HCT116 (cell line): ENCODE data around the gene SLC25A47.

Experiments used
- EGR1 ChIP-seq: IDR thresholded peaks from 2 replicates; pipeline ENCODE4 v1.6.1; 2012; ENCODE audit warnings: low read depth
- ELF1 ChIP-seq: IDR thresholded peaks from 2 replicates; pipeline ENCODE4 v1.6.1; 2012; ENCODE audit warnings: low read depth, borderline replicate concordance
- FOSL1 ChIP-seq: IDR thresholded peaks from 2 replicates; pipeline ENCODE4 v1.6.1; 2012; ENCODE audit warnings: low read depth
- JUND ChIP-seq: IDR thresholded peaks from 2 replicates; pipeline ENCODE4 v1.6.1; 2012
- POLR2A ChIP-seq: IDR thresholded peaks from 2 replicates; pipeline ENCODE4 v1.7.0; 2011; ENCODE audit warnings: borderline replicate concordance; ENCODE audit not compliant: insufficient read depth, insufficient read length; ENCODE audit errors: extremely low read depth
- POLR2AphosphoS5 ChIP-seq: IDR thresholded peaks from 2 replicates; pipeline ENCODE4 v1.6.1; 2011; ENCODE audit warnings: mild to moderate bottlenecking, low read depth, low read length, moderate library complexity
- RAD21 ChIP-seq: IDR thresholded peaks from 2 replicates; pipeline ENCODE4 v1.6.1; 2012; ENCODE audit warnings: low read depth, mild to moderate bottlenecking
- TCF7L2 ChIP-seq: IDR thresholded peaks from 2 replicates; pipeline ENCODE4 v1.7.0; 2011; ENCODE audit warnings: borderline replicate concordance, inconsistent platforms; ENCODE audit not compliant: insufficient read depth, insufficient read length; ENCODE audit errors: extremely low read depth
- YY1 ChIP-seq: IDR thresholded peaks from 2 replicates; pipeline ENCODE4 v1.6.1; 2011; ENCODE audit warnings: low read length, low read depth, moderate library complexity, mild to moderate bottlenecking; ENCODE audit not compliant: insufficient replicate concordance; ENCODE audit errors: extremely low read depth
- ZFX ChIP-seq: fragments of 450-650 bp; IDR thresholded peaks from 2 replicates; pipeline ENCODE4 v1.6.1; 2017
- ZNF274 ChIP-seq: fragments of 200-500 bp; sonication (Bioruptor generic); IDR thresholded peaks from 2 replicates; pipeline ENCODE4 v1.6.1; 2014; ENCODE audit warnings: mild to moderate bottlenecking, low read depth, low read length, inconsistent platforms
- TF ChIP-seq, protein P1 (sequence below), 3 experiments: fragments of 200-600 bp in 1 of 3; sonication (generic) in 1 of 3; IDR thresholded peaks in 2 of 3; conservative IDR thresholded peaks in 1 of 3; 2 replicates each; pipeline ENCODE4 v1.5.1; 2012 to 2017; ENCODE audit warnings: low read depth in 2 of 3, low read length in 2 of 3, antibody characterized with exemption in 1 of 3, borderline replicate concordance in 1 of 3, control low read depth in 1 of 3, mild to moderate bottlenecking in 1 of 3, mixed read lengths in 1 of 3, mixed run types in 1 of 3, moderate library complexity in 1 of 3; ENCODE audit not compliant: insufficient read depth in 1 of 3
- TF ChIP-seq, protein P2 (sequence below): IDR thresholded peaks from 2 replicates; pipeline ENCODE4 v1.6.1; 2012; ENCODE audit warnings: low read depth
- TF ChIP-seq, protein P3 (sequence below): IDR thresholded peaks from 2 replicates; pipeline ENCODE4 v1.6.1; 2012

DNA sequence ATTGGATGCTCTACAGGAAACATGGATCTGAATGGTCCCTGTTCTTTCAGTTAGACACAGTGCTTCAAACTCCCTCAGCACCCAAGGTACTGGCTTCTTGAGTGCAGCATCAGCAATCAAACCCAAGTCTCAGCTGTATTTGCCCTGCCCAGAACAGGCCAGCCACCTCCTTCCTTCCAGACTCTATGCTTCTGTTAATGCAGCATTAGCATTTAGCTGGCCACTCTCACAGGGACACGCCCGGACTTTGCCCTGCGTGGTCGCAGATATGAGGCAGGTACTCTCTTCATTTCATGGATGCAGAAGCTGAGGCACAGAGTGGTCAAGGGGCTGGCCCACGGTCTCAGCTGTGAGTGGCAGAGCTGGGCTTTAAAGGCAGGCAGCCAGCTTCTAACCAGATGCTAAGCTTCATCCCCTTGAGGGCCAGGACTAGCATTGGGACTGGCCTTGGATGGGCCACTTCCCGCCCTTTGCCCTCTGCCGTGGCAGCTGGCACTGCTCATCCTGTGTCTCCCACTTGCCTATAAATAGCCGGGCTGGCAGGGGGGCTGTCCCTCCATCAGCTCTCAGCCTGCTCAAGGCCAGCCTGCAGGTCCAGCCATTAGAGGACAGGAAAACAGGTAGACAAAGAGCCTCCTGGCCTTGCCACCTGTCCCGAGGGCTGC is 1.5 kb upstream of the SLC25A47 start:
- TF ChIP-seq ZFX = no peak
- TF ChIP-seq, protein P1, sequence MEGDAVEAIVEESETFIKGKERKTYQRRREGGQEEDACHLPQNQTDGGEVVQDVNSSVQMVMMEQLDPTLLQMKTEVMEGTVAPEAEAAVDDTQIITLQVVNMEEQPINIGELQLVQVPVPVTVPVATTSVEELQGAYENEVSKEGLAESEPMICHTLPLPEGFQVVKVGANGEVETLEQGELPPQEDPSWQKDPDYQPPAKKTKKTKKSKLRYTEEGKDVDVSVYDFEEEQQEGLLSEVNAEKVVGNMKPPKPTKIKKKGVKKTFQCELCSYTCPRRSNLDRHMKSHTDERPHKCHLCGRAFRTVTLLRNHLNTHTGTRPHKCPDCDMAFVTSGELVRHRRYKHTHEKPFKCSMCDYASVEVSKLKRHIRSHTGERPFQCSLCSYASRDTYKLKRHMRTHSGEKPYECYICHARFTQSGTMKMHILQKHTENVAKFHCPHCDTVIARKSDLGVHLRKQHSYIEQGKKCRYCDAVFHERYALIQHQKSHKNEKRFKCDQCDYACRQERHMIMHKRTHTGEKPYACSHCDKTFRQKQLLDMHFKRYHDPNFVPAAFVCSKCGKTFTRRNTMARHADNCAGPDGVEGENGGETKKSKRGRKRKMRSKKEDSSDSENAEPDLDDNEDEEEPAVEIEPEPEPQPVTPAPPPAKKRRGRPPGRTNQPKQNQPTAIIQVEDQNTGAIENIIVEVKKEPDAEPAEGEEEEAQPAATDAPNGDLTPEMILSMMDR (IDR thresholded peaks at IDR 0.05 in 2 of 3, conservative IDR thresholded peaks at IDR 0.05 in 1 of 3; ENCODE audit: borderline replicate concordance in 1 of 3, insufficient read depth in 1 of 3, low read depth in 2 of 3, low read length in 2 of 3) = no peak
- no peak for TF ChIP-seq POLR2AphosphoS5
- TF ChIP-seq FOSL1 = no peak
- no peak for TF ChIP-seq ZNF274
- TF ChIP-seq, protein P2, sequence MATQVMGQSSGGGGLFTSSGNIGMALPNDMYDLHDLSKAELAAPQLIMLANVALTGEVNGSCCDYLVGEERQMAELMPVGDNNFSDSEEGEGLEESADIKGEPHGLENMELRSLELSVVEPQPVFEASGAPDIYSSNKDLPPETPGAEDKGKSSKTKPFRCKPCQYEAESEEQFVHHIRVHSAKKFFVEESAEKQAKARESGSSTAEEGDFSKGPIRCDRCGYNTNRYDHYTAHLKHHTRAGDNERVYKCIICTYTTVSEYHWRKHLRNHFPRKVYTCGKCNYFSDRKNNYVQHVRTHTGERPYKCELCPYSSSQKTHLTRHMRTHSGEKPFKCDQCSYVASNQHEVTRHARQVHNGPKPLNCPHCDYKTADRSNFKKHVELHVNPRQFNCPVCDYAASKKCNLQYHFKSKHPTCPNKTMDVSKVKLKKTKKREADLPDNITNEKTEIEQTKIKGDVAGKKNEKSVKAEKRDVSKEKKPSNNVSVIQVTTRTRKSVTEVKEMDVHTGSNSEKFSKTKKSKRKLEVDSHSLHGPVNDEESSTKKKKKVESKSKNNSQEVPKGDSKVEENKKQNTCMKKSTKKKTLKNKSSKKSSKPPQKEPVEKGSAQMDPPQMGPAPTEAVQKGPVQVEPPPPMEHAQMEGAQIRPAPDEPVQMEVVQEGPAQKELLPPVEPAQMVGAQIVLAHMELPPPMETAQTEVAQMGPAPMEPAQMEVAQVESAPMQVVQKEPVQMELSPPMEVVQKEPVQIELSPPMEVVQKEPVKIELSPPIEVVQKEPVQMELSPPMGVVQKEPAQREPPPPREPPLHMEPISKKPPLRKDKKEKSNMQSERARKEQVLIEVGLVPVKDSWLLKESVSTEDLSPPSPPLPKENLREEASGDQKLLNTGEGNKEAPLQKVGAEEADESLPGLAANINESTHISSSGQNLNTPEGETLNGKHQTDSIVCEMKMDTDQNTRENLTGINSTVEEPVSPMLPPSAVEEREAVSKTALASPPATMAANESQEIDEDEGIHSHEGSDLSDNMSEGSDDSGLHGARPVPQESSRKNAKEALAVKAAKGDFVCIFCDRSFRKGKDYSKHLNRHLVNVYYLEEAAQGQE = no peak
- no peak for TF ChIP-seq POLR2A
- TF ChIP-seq RAD21 = no peak
- no peak for TF ChIP-seq JUND
- TF ChIP-seq, protein P3, sequence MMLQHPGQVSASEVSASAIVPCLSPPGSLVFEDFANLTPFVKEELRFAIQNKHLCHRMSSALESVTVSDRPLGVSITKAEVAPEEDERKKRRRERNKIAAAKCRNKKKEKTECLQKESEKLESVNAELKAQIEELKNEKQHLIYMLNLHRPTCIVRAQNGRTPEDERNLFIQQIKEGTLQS = no peak
- no peak for TF ChIP-seq TCF7L2
- TF ChIP-seq ELF1 = no peak
- no peak for TF ChIP-seq EGR1
- no peak for TF ChIP-seq YY1
